Activated naive CD8-positive, alpha-beta T cell treated with anti-CD3 and anti-CD28 coated beads, Interleukin-2, amount 50 U/mL, for 24 hours (primary cell): Measurements from ENCODE around the gene ADCY4.

Experiments used
- ATAC-seq: fragments of 150-1000 bp; cut with Tn5 transposase; one replicate; pipeline ENCODE4 v1.10.0; 2021
- DNase-seq: peaks from one replicate; pipeline ENCODE4 v3.0.0; 2021
- H3K27ac Mint-ChIP-seq: one replicate; pipeline ENCODE4 v1.8.0; 2021; ENCODE audit warnings: mild to moderate bottlenecking, mixed read lengths
- H3K27me3 Mint-ChIP-seq: one replicate; pipeline ENCODE4 v1.8.0; 2021; ENCODE audit warnings: mixed read lengths
- H3K36me3 Mint-ChIP-seq: one replicate; pipeline ENCODE4 v1.8.0; 2021; ENCODE audit warnings: low read depth, mixed read lengths
- H3K4me1 Mint-ChIP-seq: one replicate; pipeline ENCODE4 v1.8.0; 2021; ENCODE audit warnings: mixed read lengths
- H3K4me3 Mint-ChIP-seq: one replicate; pipeline ENCODE4 v1.8.0; 2021; ENCODE audit warnings: mild to moderate bottlenecking, moderate library complexity, mixed read lengths
- H3K9me3 Mint-ChIP-seq: one replicate; pipeline ENCODE4 v1.8.0; 2021; ENCODE audit warnings: mixed read lengths

ADCY4 gene

GRCh38 chr14:24321212-24321975 lies 13.5 kb downstream of the ADCY4 start:
- H3K27ac Mint-ChIP-seq = no peak overlapping the region
- peaks cover 16% of the 10 kb centered on the region for H3K4me1 Mint-ChIP-seq
- H3K4me3 Mint-ChIP-seq = no peak overlapping the region
- DNase-seq = no peak
- ATAC-seq = no peak
- H3K9me3 Mint-ChIP-seq = no peaks in the 10 kb centered on the region
- H3K27me3 Mint-ChIP-seq = no peaks in the 10 kb centered on the region
- H3K36me3 Mint-ChIP-seq = peaks cover 2% of the 10 kb centered on the region

GRCh38 chr14:24317141-24317928 lies 17.5 kb downstream of the ADCY4 start:
- peaks cover 19% of the 10 kb centered on the region for H3K36me3 Mint-ChIP-seq
- H3K4me3 Mint-ChIP-seq = no peak overlapping the region
- no peaks in the 10 kb centered on the region for H3K9me3 Mint-ChIP-seq
- H3K27me3 Mint-ChIP-seq = no peaks in the 10 kb centered on the region
- DNase-seq (no peak), ATAC-seq (peak; percentile 42)
- H3K4me1 Mint-ChIP-seq = peaks cover 50% of the 10 kb centered on the region
- no peak overlapping the region for H3K27ac Mint-ChIP-seq

- DNase-seq (no peak), ATAC-seq (no peak)
- H3K4me1 Mint-ChIP-seq = peaks cover 58% of the 10 kb centered on the region
- H3K27ac Mint-ChIP-seq = no peak overlapping the region
- H3K36me3 Mint-ChIP-seq = peaks cover 22% of the 10 kb centered on the region
- no peak overlapping the region for H3K4me3 Mint-ChIP-seq
- no peaks in the 10 kb centered on the region for H3K9me3 Mint-ChIP-seq
- H3K27me3 Mint-ChIP-seq = no peaks in the 10 kb centered on the region
Observed at GRCh38 chr14:24316597-24316950, 18.3 kb downstream of the ADCY4 start.

- peaks cover 61% of the 10 kb centered on the region for H3K4me1 Mint-ChIP-seq
- DNase-seq (no peak), ATAC-seq (no peak)
- H3K36me3 Mint-ChIP-seq = peaks cover 22% of the 10 kb centered on the region
- no peaks in the 10 kb centered on the region for H3K27me3 Mint-ChIP-seq
- no peak overlapping the region for H3K27ac Mint-ChIP-seq
- no peak overlapping the region for H3K4me3 Mint-ChIP-seq
- no peaks in the 10 kb centered on the region for H3K9me3 Mint-ChIP-seq
Observed at GRCh38 chr14:24315807-24316596, 18.9 kb downstream of the ADCY4 start.

- H3K9me3 Mint-ChIP-seq = no peaks in the 10 kb centered on the region
- peaks cover 63% of the 10 kb centered on the region for H3K4me1 Mint-ChIP-seq
- DNase-seq (no peak), ATAC-seq (no peak)
- H3K4me3 Mint-ChIP-seq = no peak overlapping the region
- no peaks in the 10 kb centered on the region for H3K27me3 Mint-ChIP-seq
- no peak overlapping the region for H3K27ac Mint-ChIP-seq
- peaks cover 22% of the 10 kb centered on the region for H3K36me3 Mint-ChIP-seq
Observed at GRCh38 chr14:24315243-24315806, 19.5 kb downstream of the ADCY4 start.

- ATAC-seq (no peak), DNase-seq (no peak)
- peaks cover 70% of the 10 kb centered on the region for H3K4me1 Mint-ChIP-seq
- H3K4me3 Mint-ChIP-seq = no peak overlapping the region
- H3K27ac Mint-ChIP-seq = peak overlapping the region; percentile 68
- no peaks in the 10 kb centered on the region for H3K9me3 Mint-ChIP-seq
- H3K36me3 Mint-ChIP-seq = peaks cover 22% of the 10 kb centered on the region
- H3K27me3 Mint-ChIP-seq = no peaks in the 10 kb centered on the region
Observed at GRCh38 chr14:24314377-24315193, 20.3 kb downstream of the ADCY4 start.

- Mint-ChIP-seq H3K4me3 (peak overlapping the region; percentile 68), H3K27me3 (no peaks in the 10 kb centered on the region), H3K9me3 (no peaks in the 10 kb centered on the region), H3K4me1 (peaks cover 76% of the 10 kb centered on the region), H3K27ac (peak overlapping the region; percentile 68), H3K36me3 (peaks cover 23% of the 10 kb centered on the region)
- DNase-seq = no peak
- no peak for ATAC-seq
Observed at GRCh38 chr14:24313913-24314312, 21.0 kb downstream of the ADCY4 start.

- DNase-seq = no peak
- Mint-ChIP-seq H3K4me3 (peak overlapping the region; percentile 68), H3K27me3 (no peaks in the 10 kb centered on the region), H3K9me3 (no peaks in the 10 kb centered on the region), H3K36me3 (peaks cover 29% of the 10 kb centered on the region), H3K4me1 (peaks cover 81% of the 10 kb centered on the region), H3K27ac (peak overlapping the region; percentile 40)
- ATAC-seq = no peak
Observed at GRCh38 chr14:24312736-24313507, 21.9 kb downstream of the ADCY4 start.

- Mint-ChIP-seq H3K9me3 (no peaks in the 10 kb centered on the region), H3K4me3 (peak overlapping the region; percentile 68), H3K4me1 (peaks cover 78% of the 10 kb centered on the region), H3K27me3 (no peaks in the 10 kb centered on the region), H3K36me3 (peaks cover 33% of the 10 kb centered on the region), H3K27ac (peak overlapping the region; percentile 39)
- ATAC-seq (no peak), DNase-seq (no peak)
Observed at GRCh38 chr14:24311837-24312615, 22.8 kb downstream of the ADCY4 start.

- Mint-ChIP-seq H3K27ac (peak within 1 kb of the TSS; percentile 83), H3K9me3 (no peaks in the 10 kb centered on the region), H3K4me3 (peak within 1 kb of the TSS; percentile 74), H3K36me3 (peaks cover 42% of the 10 kb centered on the region), H3K27me3 (no peaks in the 10 kb centered on the region), H3K4me1 (peaks cover 72% of the 10 kb centered on the region)
- DNase-seq (peak; percentile 67), ATAC-seq (peak; percentile 87)
Observed at GRCh38 chr14:24310646-24311604, 23.9 kb downstream of the ADCY4 start, which contains the start of gene LTB4R. Gene LTB4R, plus strand, starts transcription at chr14:24311502. Its CDS starts 4,150 bp downstream, at chr14:24315652.

GRCh38 chr14:24310265-24310645 lies 24.6 kb downstream of the ADCY4 start:
- ATAC-seq = no peak
- peak overlapping the region; percentile 83 for H3K27ac Mint-ChIP-seq
- peaks cover 44% of the 10 kb centered on the region for H3K36me3 Mint-ChIP-seq
- peak overlapping the region; percentile 74 for H3K4me3 Mint-ChIP-seq
- no peaks in the 10 kb centered on the region for H3K9me3 Mint-ChIP-seq
- H3K4me1 Mint-ChIP-seq = peaks cover 67% of the 10 kb centered on the region
- no peaks in the 10 kb centered on the region for H3K27me3 Mint-ChIP-seq
- DNase-seq = no peak
